GM23338 (cell line): ENCODE results near the gene SPATA9. TPM values are rescaled to one million over a fixed set of nuclear protein-coding genes. Genes with fewer than 3 reads are reported as not detected.

ENCODE experiments used
- ATAC-seq: fragments of 200-7000 bp; cut with Tn5 transposase; 3 replicates; pipeline ENCODE4 v1.9.1; 2020
- DNase-seq: peaks from one replicate; pipeline ENCODE4 v3.0.0-alpha.2; 2015; ENCODE audit warnings: low spot score
- H2AFZ ChIP-seq: fragments of 200-600 bp; sonication (generic); 2 replicates; pipeline ENCODE4 v1.8.0; 2016; ENCODE audit warnings: antibody characterized with exemption, mild to moderate bottlenecking, moderate library complexity
- H3F3A ChIP-seq: fragments of 200-600 bp; sonication (generic); replicated peaks from 2 replicates; pipeline ENCODE4 v1.8.0; 2017; ENCODE audit warnings: antibody characterized with exemption, mixed run types, low read depth
- H3K27ac ChIP-seq: fragments of 200-600 bp; sonication (generic); 2 replicates; pipeline ENCODE4 v1.6.1; 2016; ENCODE audit warnings: low read depth
- H3K27me3 ChIP-seq: fragments of 200-600 bp; sonication (generic); 2 replicates; pipeline ENCODE4 v1.8.0; 2016; ENCODE audit warnings: mild to moderate bottlenecking, mixed run types, moderate library complexity; ENCODE audit not compliant: insufficient read depth
- H3K36me3 ChIP-seq: fragments of 200-600 bp; sonication (generic); 2 replicates; pipeline ENCODE4 v1.8.0; 2016; ENCODE audit warnings: mild to moderate bottlenecking; ENCODE audit not compliant: insufficient read depth
- H3K4me1 ChIP-seq: fragments of 200-600 bp; sonication (generic); 2 replicates; pipeline ENCODE4 v1.8.0; 2016; ENCODE audit warnings: mild to moderate bottlenecking, moderate library complexity; ENCODE audit not compliant: insufficient read depth
- H3K4me2 ChIP-seq: fragments of 200-600 bp; sonication (generic); 2 replicates; pipeline ENCODE4 v1.7.1; 2017; ENCODE audit warnings: mixed run types
- H3K4me3 ChIP-seq: fragments of 200-600 bp; sonication (generic); 2 replicates; pipeline ENCODE4 v1.6.1; 2016; ENCODE audit warnings: mixed run types
- H3K79me2 ChIP-seq: fragments of 200-600 bp; sonication (generic); replicated peaks from 2 replicates; pipeline ENCODE4 v1.8.0; 2017; ENCODE audit warnings: mild to moderate bottlenecking; ENCODE audit not compliant: insufficient read depth
- H3K9me2 ChIP-seq: fragments of 200-600 bp; sonication (generic); 2 replicates; pipeline ENCODE4 v1.8.0; 2017; ENCODE audit not compliant: insufficient read depth
- H4K20me1 ChIP-seq: fragments of 200-600 bp; sonication (generic); replicated peaks from 2 replicates; pipeline ENCODE4 v1.8.0; 2017; ENCODE audit warnings: mild to moderate bottlenecking; ENCODE audit not compliant: insufficient read depth
- H3K27ac Mint-ChIP-seq: 2 replicates; pipeline ENCODE4 v1.8.0; 2020; ENCODE audit warnings: inconsistent platforms, mild to moderate bottlenecking, moderate library complexity, mixed read lengths
- H3K27me3 Mint-ChIP-seq: 3 replicates; pipeline ENCODE4 v1.8.0; 2022; ENCODE audit warnings: low read depth, mild to moderate bottlenecking, moderate library complexity, mixed read lengths, inconsistent platforms; ENCODE audit not compliant: insufficient read depth, poor library complexity
- H3K36me3 Mint-ChIP-seq: 3 replicates; pipeline ENCODE4 v1.8.0; 2021; ENCODE audit warnings: low read depth, mild to moderate bottlenecking, inconsistent platforms, moderate library complexity, mixed read lengths
- H3K4me1 Mint-ChIP-seq: 3 replicates; pipeline ENCODE4 v1.8.0; 2020; ENCODE audit warnings: mild to moderate bottlenecking, inconsistent platforms, mixed read lengths
- H3K4me3 Mint-ChIP-seq: 3 replicates; pipeline ENCODE4 v1.8.0; 2021; ENCODE audit warnings: moderate library complexity, mild to moderate bottlenecking, inconsistent platforms, mixed read lengths
- H3K9me3 Mint-ChIP-seq: 3 replicates; pipeline ENCODE4 v1.8.0; 2020; ENCODE audit warnings: moderate library complexity, mild to moderate bottlenecking, inconsistent platforms, mixed read lengths
- CREB1 ChIP-seq: fragments of 250-450 bp; sonication (Bioruptor Pico); IDR thresholded peaks from 2 replicates; pipeline ENCODE4 v1.5.0; 2020; ENCODE audit warnings: low read depth, mild to moderate bottlenecking, moderate library complexity
- EZH2 ChIP-seq: fragments of 200-600 bp; sonication (generic); IDR thresholded peaks from one replicate; pipeline ENCODE4 v1.8.0; 2017; ENCODE audit warnings: antibody characterized with exemption, mild to moderate bottlenecking, low read depth; ENCODE audit not compliant: unreplicated experiment
- EZH2phosphoT487 ChIP-seq: fragments of 200-600 bp; sonication (generic); IDR thresholded peaks from one replicate; pipeline ENCODE4 v1.8.1; 2018; ENCODE audit warnings: antibody characterized with exemption; ENCODE audit not compliant: unreplicated experiment
- NANOG ChIP-seq: IDR thresholded peaks from 2 replicates; pipeline ENCODE4 v1.6.1; 2016; ENCODE audit warnings: antibody characterized with exemption, borderline replicate concordance
- POLR2AphosphoS5 ChIP-seq: IDR thresholded peaks from 2 replicates; pipeline ENCODE4 v1.6.1; 2016; ENCODE audit warnings: antibody characterized with exemption, low read depth
- STAT1 ChIP-seq: IDR thresholded peaks from one replicate; pipeline ENCODE4 v1.6.1; 2016; ENCODE audit warnings: antibody characterized with exemption; ENCODE audit not compliant: unreplicated experiment
- ZNF114 ChIP-seq: fragments of 250-450 bp; sonication (Bioruptor Pico); IDR thresholded peaks from 2 replicates; pipeline ENCODE4 v1.5.0; 2020; ENCODE audit warnings: mild to moderate bottlenecking, moderate library complexity
- polyA plus RNA-seq: library from polyadenylated mRNA; unstranded; fragments of >200 nt; fragmentation: Nextera tagmentation; extraction: Ambion mirVana; gene quantifications from 2 replicates; pipeline ENCODE4 v1.2.1, GENCODE V29; 2016
- total RNA-seq: library from RNA; depleted of rRNA; stranded (reverse); fragments of >200 nt; shearing (Covaris generic); gene quantifications from 2 replicates; pipeline ENCODE4 v1.2.3, GENCODE V29; 2014
- TF ChIP-seq, protein P1 (sequence below): fragments of 250-450 bp; sonication (Bioruptor Pico); IDR thresholded peaks from 2 replicates; pipeline ENCODE4 v1.5.0; 2020; ENCODE audit warnings: mild to moderate bottlenecking, moderate library complexity
- TF ChIP-seq, protein P2 (sequence below): IDR thresholded peaks from 2 replicates; pipeline ENCODE4 v1.6.1; 2016; ENCODE audit warnings: antibody characterized with exemption
- TF ChIP-seq, protein P3 (sequence below): IDR thresholded peaks from one replicate; pipeline ENCODE4 v1.6.1; 2018; ENCODE audit warnings: antibody characterized with exemption; ENCODE audit not compliant: unreplicated experiment

SPATA9 gene
- total and polyA plus RNA-seq, 2 experiments from 2014 or later, result not detected

DNA sequence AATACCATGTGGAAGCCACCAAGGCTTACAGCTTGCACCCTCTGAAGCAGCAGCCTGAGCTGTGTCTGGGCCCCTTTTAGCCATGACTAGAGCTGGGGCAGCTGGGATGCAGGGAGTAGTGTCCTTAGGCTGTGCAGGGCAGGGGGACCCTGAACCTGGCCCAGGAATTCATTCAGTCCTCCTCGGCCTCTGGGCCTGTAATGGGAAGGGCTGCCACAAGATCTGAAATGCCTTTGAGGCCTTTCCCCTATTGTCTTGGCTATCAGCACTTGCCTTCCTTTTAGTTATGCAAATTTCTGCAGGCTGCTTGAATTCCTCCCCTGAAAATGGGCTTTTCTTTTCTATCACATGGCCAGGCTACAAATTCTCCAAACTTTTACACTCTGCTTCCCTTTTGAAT lies 53.9 kb downstream of the SPATA9 start (continued):
- TF ChIP-seq, protein P1, sequence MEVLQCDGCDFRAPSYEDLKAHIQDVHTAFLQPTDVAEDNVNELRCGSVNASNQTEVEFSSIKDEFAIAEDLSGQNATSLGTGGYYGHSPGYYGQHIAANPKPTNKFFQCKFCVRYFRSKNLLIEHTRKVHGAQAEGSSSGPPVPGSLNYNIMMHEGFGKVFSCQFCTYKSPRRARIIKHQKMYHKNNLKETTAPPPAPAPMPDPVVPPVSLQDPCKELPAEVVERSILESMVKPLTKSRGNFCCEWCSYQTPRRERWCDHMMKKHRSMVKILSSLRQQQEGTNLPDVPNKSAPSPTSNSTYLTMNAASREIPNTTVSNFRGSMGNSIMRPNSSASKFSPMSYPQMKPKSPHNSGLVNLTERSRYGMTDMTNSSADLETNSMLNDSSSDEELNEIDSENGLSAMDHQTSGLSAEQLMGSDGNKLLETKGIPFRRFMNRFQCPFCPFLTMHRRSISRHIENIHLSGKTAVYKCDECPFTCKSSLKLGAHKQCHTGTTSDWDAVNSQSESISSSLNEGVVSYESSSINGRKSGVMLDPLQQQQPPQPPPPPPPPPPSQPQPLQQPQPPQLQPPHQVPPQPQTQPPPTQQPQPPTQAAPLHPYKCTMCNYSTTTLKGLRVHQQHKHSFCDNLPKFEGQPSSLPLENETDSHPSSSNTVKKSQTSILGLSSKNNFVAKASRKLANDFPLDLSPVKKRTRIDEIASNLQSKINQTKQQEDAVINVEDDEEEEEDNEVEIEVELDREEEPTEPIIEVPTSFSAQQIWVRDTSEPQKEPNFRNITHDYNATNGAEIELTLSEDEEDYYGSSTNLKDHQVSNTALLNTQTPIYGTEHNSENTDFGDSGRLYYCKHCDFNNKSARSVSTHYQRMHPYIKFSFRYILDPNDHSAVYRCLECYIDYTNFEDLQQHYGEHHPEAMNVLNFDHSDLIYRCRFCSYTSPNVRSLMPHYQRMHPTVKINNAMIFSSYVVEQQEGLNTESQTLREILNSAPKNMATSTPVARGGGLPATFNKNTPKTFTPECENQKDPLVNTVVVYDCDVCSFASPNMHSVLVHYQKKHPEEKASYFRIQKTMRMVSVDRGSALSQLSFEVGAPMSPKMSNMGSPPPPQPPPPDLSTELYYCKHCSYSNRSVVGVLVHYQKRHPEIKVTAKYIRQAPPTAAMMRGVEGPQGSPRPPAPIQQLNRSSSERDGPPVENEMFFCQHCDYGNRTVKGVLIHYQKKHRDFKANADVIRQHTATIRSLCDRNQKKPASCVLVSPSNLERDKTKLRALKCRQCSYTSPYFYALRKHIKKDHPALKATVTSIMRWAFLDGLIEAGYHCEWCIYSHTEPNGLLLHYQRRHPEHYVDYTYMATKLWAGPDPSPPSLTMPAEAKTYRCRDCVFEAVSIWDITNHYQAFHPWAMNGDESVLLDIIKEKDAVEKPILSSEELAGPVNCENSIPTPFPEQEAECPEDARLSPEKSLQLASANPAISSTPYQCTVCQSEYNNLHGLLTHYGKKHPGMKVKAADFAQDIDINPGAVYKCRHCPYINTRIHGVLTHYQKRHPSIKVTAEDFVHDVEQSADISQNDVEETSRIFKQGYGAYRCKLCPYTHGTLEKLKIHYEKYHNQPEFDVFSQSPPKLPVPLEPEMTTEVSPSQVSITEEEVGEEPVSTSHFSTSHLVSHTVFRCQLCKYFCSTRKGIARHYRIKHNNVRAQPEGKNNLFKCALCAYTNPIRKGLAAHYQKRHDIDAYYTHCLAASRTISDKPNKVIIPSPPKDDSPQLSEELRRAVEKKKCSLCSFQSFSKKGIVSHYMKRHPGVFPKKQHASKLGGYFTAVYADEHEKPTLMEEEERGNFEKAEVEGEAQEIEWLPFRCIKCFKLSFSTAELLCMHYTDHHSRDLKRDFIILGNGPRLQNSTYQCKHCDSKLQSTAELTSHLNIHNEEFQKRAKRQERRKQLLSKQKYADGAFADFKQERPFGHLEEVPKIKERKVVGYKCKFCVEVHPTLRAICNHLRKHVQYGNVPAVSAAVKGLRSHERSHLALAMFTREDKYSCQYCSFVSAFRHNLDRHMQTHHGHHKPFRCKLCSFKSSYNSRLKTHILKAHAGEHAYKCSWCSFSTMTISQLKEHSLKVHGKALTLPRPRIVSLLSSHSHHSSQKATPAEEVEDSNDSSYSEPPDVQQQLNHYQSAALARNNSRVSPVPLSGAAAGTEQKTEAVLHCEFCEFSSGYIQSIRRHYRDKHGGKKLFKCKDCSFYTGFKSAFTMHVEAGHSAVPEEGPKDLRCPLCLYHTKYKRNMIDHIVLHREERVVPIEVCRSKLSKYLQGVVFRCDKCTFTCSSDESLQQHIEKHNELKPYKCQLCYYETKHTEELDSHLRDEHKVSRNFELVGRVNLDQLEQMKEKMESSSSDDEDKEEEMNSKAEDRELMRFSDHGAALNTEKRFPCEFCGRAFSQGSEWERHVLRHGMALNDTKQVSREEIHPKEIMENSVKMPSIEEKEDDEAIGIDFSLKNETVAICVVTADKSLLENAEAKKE (CRISPR knock-in tag), result no peak
- TF ChIP-seq ZNF114 (no peak), STAT1 (no peak), EZH2 (no peak), EZH2phosphoT487 (no peak), NANOG (no peak), POLR2AphosphoS5 (no peak)
- TF ChIP-seq, protein P2, sequence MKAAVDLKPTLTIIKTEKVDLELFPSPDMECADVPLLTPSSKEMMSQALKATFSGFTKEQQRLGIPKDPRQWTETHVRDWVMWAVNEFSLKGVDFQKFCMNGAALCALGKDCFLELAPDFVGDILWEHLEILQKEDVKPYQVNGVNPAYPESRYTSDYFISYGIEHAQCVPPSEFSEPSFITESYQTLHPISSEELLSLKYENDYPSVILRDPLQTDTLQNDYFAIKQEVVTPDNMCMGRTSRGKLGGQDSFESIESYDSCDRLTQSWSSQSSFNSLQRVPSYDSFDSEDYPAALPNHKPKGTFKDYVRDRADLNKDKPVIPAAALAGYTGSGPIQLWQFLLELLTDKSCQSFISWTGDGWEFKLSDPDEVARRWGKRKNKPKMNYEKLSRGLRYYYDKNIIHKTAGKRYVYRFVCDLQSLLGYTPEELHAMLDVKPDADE, result no peak

DNA sequence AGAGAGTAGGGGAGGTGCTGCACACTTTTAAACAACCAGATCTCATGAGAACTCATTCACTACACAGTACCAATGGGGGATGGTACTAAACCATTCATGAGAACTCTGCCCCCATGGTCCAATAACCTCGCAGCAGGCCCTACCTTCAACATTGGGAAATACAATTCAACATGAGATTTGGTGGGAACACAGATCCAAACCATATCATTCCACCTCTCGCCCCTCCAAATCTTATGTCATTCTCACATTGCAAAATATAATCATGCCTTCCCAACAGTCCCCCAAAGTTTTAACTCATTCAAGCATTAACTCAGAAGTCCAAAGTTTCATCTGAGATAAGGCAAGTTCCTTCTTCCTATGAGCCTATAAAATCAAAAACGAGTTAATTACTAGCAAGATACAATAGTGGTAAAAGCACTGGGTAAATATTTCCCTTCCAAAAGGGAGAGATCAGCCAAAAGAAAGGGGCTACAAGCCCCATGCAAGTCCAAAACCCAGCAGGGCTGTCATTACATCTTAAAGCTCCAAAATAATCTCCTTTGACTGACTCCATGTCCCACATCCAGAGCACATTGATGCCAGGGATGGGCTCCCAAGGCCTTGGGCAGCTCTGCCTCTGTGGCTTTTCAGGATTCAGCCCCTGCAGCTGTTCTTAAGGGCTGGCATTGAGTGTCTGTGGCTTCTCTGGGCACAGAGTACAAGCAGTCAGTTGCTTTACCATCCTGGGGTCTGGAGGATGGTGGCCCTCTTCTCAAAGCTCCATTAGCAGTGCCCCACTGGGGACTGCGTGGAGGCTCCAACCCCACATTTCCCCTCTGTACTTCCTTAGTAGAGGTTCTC lies 54.6 kb downstream of the SPATA9 start:
- peaks cover 3% of the 10 kb centered on the region for H3K27me3 Mint-ChIP-seq
- TF ChIP-seq, protein P3, sequence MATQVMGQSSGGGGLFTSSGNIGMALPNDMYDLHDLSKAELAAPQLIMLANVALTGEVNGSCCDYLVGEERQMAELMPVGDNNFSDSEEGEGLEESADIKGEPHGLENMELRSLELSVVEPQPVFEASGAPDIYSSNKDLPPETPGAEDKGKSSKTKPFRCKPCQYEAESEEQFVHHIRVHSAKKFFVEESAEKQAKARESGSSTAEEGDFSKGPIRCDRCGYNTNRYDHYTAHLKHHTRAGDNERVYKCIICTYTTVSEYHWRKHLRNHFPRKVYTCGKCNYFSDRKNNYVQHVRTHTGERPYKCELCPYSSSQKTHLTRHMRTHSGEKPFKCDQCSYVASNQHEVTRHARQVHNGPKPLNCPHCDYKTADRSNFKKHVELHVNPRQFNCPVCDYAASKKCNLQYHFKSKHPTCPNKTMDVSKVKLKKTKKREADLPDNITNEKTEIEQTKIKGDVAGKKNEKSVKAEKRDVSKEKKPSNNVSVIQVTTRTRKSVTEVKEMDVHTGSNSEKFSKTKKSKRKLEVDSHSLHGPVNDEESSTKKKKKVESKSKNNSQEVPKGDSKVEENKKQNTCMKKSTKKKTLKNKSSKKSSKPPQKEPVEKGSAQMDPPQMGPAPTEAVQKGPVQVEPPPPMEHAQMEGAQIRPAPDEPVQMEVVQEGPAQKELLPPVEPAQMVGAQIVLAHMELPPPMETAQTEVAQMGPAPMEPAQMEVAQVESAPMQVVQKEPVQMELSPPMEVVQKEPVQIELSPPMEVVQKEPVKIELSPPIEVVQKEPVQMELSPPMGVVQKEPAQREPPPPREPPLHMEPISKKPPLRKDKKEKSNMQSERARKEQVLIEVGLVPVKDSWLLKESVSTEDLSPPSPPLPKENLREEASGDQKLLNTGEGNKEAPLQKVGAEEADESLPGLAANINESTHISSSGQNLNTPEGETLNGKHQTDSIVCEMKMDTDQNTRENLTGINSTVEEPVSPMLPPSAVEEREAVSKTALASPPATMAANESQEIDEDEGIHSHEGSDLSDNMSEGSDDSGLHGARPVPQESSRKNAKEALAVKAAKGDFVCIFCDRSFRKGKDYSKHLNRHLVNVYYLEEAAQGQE, result no peak
- TF ChIP-seq CREB1 (CRISPR knock-in tag) (no peak), ZNF114 (no peak), POLR2AphosphoS5 (no peak), EZH2phosphoT487 (no peak), NANOG (no peak)
- TF ChIP-seq, protein P2, result no peak

More for the DNA sequence above, 54.6 kb downstream of the SPATA9 start:
- H3K27ac Mint-ChIP-seq, result no peak overlapping the region
- Histone ChIP-seq H3K27ac (no peak overlapping the region), H3K27me3 (peaks cover 6% of the 10 kb centered on the region; the same call in 1 of the 2 replicates), H3K36me3 (peaks cover 8% of the 10 kb centered on the region), H4K20me1 (no peaks in the 10 kb centered on the region), H3K4me1 (no peaks in the 10 kb centered on the region), H3K4me3 (no peak overlapping the region), H3K4me2 (no peak overlapping the region), H3K79me2 (no peaks in the 10 kb centered on the region), H3K9me2 (peaks cover 18% of the 10 kb centered on the region; the same call in 1 of the 2 replicates), H2AFZ (no peak overlapping the region), H3F3A (no peaks in the 10 kb centered on the region)
- no peak for DNase-seq
- peaks cover 26% of the 10 kb centered on the region for H3K36me3 Mint-ChIP-seq
- no peaks in the 10 kb centered on the region for H3K4me1 Mint-ChIP-seq
- no peak overlapping the region for H3K4me3 Mint-ChIP-seq
- peaks cover 28% of the 10 kb centered on the region for H3K9me3 Mint-ChIP-seq
- ATAC-seq, result no peak
